AG04449 (cell line): ENCODE data around the gene HLA-DQB1.

Source experiments
- CTCF ChIA-PET: fragments of 350-600 bp; formaldehyde crosslinking; extraction: SDS; loops from one replicate; lab custom pipeline; 2021; ENCODE audit warnings: antibody characterized with exemption; lab: Yijun Ruan, JAX
- POLR2A ChIA-PET: fragments of 400-600, 350-600 bp; formaldehyde crosslinking; extraction: SDS; loops from one replicate; lab custom pipeline; 2020; ENCODE audit warnings: antibody characterized with exemption, inconsistent platforms; lab: Yijun Ruan, JAX
- DNase-seq: peaks from one replicate; pipeline ENCODE4 v3.0.0-alpha.2; 2010; ENCODE audit warnings: low read depth, low spot score
- H3K4me3 ChIP-seq: 2 replicates; pipeline ENCODE4 v1.5.1; 2011; ENCODE audit warnings: low read depth, mild to moderate bottlenecking, control low read depth, low read length
- CTCF ChIP-seq: IDR thresholded peaks from one replicate; pipeline ENCODE4 v1.5.1; 2011; ENCODE audit warnings: mild to moderate bottlenecking, moderate library complexity, low read length, control low read depth, inconsistent platforms; ENCODE audit not compliant: insufficient read depth; ENCODE audit errors: missing control alignments

Gene HLA-DQB1

GRCh38 chr6:32697031-32697430 is 30.6 kb upstream of the HLA-DQB1 start:
- POLR2A ChIA-PET: no interaction called here

GRCh38 chr6:32692019-32692418 is 25.6 kb upstream of the HLA-DQB1 start:
- no peak for TF ChIP-seq CTCF
- POLR2A ChIA-PET: no interaction called here
- DNase-seq: no peak
- CTCF ChIA-PET: interaction anchor here (1.2 to 1.6 kb wide), 2 partner anchors 8 to 278 kb away, joined by 4 to 7 read pairs; no protein-coding TSS in a partner anchor
- no peak overlapping the region for H3K4me3 ChIP-seq

More at GRCh38 chr6:32697031-32697430, 30.6 kb upstream of the HLA-DQB1 start:
- no peak for TF ChIP-seq CTCF
- CTCF ChIA-PET: no interaction called here
- no peak for DNase-seq
- H3K4me3 ChIP-seq: no peak overlapping the region

GRCh38 chr6:32689531-32690501 is 23.4 kb upstream of the HLA-DQB1 start:
- ChIA-PET CTCF (interaction anchor here (1.0 to 1.1 kb wide), 2 partner anchors 10 to 432 kb away, joined by 3 to 4 read pairs; no protein-coding TSS in a partner anchor), POLR2A (interaction anchor here (0.7 kb wide), 1 partner anchor 166 kb away, joined by 3 read pairs; no protein-coding TSS in a partner anchor)
- H3K4me3 ChIP-seq: no peak overlapping the region
- no peak for TF ChIP-seq CTCF
- DNase-seq: no peak

- no peak overlapping the region for H3K4me3 ChIP-seq
- ChIA-PET CTCF (interaction anchor here (1.2 kb wide), 1 partner anchor 272 kb away, joined by 4 read pairs; no protein-coding TSS in a partner anchor), POLR2A (no interaction called here)
- no peak for TF ChIP-seq CTCF
- no peak for DNase-seq
These were observed 19.1 kb upstream of the HLA-DQB1 start for GRCh38 chr6:32685603-32686002.

GRCh38 chr6:32684246-32684645 is 17.8 kb upstream of the HLA-DQB1 start:
- no peak for DNase-seq
- POLR2A ChIA-PET: no interaction called here
- TF ChIP-seq CTCF: no peak
- CTCF ChIA-PET: no interaction called here
- H3K4me3 ChIP-seq: no peak overlapping the region

- POLR2A ChIA-PET: no interaction called here
- no peak for TF ChIP-seq CTCF
- no peak overlapping the region for H3K4me3 ChIP-seq
- no peak for DNase-seq
- CTCF ChIA-PET: no interaction called here
These were observed 13.6 kb upstream of the HLA-DQB1 start for GRCh38 chr6:32680055-32680454.
